AG08396 (cell line): ENCODE results near the gene PGPEP1.
"Not testable (repeated sequence)": the region's sequence is repeated elsewhere in the genome, so short reads cannot be mapped to it uniquely, and the experiment has no call there.

Experiments used
- DNase-seq: peaks from one replicate; pipeline ENCODE4 v3.0.0; 2012; ENCODE audit warnings: low spot score, mixed read lengths

The PGPEP1 gene

DNA sequence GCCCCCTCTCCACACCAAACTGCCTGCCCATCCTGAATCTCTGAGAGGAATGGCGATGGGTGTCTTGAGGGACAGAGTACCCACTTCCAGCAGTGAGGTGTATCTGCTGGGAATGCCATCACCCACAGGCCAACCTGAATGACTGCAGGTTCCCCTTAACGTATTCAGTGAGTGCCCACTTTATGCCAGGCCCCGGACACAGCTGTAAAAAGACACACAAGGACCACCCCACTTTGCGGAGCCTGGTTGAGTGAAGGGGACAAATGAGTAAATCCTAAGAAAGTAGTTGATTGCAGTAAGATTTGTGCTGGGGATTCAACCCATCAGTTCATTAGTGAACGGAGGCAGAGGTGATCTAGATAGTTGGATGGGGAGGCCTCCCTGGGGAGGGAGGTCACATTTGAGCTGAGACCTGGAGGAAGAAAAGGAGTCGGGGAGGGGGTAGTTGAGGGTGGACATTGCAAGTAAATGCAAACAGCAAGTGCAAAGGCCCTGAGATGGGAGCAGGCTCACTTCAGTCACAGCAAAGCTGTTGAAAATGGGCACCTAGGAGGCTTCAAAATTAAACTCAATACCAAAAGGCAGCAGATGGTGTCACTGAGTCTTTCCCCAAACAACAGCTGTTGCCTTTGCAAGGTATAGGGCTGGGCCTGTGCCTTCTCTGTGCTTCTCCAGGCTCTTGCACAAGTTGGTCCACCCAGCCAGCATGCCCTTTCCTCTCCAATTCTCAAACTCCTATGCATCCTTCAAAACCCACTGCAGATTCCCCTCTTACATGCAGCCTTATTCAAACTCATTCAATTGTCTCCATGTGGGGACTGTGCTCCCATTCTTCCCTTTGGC, 49.9 kb downstream of the PGPEP1 start:
- no peak for DNase-seq

DNA sequence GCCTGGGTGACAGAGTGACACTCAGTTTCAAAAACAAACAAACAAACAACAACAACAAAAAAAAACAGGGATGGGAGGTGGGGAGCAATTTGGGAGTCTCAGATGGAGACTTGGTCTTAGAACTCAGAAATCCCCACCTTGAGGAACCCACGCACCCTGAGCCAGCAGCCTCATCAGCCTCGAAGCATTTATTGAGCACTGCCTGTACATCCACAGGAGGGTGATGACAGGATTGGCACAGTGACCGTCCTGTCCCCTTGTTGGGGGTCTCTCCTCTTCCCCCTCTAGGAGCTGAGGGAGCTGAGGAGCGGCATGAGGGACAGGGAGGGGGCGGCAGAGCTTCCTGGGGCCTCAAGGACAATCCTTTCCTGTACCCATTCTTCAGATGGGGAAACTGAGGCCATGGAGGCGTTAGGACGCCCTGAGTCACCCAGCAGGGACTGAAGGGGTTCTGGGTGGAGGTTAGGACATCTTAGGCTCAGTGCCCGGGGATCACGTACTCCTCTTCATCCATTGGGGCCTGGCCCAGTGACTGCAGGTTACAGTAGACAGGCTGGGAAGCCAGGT, 51.2 kb downstream of the PGPEP1 start:
- no peak for DNase-seq

DNA sequence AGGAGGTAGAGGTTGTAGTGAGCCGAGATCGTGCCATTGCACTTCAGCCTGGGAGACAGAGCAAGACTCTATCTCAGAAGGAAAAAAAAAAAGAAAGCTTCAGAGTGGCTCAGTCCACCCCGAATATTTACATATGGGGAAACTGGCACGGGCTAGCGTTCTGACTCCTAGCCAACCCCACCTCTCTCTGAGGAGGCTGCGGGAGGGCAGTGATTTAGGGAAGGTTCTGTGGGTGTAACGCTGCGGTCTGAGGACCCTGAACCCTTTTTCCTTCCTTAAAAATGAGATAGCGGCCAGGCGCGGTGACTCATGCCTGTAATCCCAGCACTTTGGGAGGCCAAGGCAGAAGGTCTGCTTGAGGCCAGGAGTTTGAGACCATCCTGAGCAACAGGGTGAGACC, 52.0 kb downstream of the PGPEP1 start:
- no peak for DNase-seq

DNA sequence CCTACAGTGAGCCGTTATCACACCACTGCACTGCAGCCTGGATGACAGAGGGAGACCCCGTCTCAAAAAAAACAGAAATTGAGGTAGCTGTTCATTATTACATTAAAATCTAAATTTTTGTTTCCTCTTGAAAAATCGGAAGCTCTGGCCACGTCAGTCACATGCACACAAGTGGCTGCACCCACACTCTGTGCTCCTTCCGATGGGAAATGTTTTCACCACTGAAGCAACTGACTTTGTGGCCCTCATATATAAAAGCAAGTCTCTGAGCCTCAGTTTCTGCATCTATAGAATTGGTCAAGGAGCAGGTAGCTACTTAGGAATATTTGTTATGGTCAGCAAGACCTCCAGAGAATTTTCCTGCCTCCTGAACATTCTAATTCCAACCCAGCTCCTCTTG, 52.5 kb downstream of the PGPEP1 start:
- no peak for DNase-seq

DNA sequence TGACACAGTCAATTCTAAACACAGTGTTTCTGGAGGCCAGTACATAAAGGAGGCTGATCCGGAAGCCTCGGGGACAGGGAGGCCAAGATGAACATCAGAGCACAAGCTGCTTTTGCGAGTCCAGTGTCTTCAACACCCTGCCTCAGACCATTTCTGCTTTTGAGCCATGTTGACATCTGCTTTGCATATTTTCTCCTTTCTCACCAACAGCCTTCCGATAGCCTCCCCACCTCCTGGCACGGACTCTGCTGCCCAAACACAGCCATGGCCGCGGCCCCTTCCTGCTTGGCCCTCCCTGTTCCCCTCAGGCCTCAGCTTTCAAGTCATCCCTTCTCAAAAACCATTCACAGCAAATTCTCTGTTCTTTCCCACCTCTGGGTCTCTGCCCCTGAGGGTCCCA, 53.4 kb downstream of the PGPEP1 start:
- no peak for DNase-seq

DNA sequence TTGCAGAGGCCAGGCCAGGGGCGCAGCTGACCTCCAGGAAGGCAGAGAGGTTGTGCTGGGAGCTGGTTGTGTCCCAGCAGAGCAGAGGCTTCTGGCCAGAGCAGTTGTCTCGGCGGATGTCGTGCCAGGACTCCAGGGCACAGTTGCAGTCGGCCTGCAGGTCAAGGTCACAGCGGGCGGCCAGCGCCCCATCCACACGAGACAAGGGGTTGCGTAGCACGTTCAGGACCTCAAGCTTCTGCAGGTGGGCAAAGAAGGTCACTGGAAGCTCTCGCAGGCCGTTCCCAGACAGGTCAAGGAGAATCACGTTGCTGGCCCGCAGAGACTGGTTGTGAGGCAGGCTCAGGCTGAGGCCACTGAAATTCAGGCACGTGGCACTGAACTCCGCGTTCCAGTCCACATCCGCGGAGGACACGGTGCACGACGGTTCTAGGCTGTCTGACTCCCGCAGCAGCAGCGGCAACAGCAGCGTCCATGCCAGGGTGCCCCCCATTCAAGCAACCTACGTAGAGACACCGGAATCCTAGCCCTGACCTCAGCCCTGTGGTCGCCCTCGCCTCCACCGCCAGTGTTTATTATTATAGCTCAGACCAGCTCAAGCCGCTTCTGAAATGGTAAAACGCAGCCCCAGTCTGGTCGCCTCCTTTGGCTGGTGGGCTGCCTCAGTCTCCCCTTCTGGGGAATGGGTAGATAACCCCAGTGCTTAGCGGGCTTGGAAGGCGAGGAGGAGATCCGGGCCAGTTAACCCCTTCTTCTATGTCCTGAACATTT, 56.3 kb downstream of the PGPEP1 start:
- DNase-seq: no peak

DNA sequence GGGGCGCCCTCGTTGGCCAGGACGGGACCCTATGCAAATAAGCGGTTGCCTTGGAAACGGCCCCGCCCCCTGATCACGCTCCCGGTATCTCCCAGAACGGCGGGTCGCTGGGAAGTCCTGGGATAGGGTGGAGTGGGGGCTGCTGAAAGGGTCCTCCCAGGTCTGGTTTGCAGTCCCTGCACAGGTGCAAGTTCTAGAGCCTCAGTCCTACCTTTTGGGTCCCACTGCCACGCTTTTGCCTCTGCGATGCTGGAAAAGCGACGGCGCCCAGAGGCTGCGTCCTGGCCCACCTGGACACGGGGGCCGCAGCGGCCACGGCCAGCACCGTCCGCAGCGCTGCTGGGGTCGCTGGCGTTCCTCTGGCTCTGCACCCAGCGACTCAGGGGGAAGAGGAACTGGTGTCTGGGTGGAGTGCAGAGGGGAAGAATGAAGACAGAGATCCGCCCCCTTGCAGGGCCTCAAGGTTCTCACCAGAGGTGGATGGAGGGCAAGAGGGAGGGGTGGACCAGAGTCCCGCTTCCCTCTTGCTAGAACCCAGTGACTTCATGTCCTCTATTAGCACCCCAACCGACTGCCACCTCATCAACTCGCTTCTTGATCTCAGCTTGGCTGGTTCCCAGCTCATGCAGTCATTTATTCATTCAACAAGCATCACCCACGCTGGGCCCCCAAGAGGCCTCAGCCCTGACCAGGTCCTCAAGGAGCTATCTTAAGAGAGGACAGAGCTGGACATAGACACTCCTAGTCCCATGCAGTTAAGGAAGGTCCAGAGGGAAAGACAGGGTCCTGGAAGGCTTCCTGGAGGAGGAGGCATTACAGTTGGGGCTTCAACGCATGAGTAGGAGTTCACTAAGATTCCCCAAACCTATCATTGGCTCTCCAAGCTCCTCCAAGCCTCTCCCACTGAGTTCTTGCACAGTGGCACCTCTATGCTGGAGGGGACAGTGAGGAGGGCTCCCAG, 57.1 kb downstream of the PGPEP1 start, which contains the start of gene LRRC25:
Gene LRRC25 (minus strand): TSS at position 381 of the 961 bp plus-strand sequence. CDS start 659 bp downstream, outside the sequence.
- DNase-seq: no peak

DNA sequence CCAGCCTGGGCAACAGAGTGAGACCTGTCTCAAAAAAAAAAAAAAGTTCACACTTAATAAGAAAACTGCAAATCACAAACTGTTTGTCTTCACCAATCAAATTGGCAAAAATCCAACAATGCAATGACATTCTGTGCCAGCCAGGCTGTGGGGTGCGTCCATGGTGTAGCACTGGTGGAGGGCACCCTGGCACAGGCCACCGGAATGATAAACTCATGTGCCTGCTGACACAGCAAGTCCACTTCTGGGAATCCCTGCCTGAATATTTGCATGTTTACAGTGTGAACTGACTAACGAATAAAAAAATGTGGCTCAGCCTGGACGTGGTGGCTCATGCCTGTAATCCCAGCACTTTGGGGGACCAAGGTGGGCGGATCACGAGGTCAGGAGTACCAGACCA, 58.6 kb downstream of the PGPEP1 start:
- DNase-seq: peak; percentile 82

DNA sequence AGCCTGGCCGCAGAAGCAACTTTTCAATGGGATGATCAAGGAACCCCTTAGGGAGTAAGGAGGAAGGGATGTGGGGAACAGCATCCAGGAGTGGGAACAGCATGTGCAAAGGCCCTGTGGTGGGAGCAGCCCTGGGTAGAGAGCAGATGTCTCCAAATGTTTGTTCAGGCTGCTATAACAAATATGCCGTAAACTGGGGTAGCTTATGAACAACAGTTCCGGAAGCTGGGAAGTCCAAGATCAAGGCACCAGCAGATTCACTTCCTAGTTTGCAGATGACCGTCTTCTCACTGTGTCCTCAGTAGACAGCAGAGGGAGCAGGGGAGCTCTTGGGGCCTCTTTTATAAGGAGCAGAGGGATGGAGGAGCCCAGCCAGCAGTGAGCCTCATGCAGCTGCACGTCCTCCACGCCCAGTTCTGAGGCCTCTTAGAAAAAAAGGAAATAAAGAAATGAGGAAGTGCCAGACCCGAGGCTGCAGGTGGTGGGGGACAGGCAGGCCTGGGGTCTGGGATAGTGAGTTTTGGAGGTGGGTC, 61.2 kb downstream of the PGPEP1 start:
- no peak for DNase-seq

DNA sequence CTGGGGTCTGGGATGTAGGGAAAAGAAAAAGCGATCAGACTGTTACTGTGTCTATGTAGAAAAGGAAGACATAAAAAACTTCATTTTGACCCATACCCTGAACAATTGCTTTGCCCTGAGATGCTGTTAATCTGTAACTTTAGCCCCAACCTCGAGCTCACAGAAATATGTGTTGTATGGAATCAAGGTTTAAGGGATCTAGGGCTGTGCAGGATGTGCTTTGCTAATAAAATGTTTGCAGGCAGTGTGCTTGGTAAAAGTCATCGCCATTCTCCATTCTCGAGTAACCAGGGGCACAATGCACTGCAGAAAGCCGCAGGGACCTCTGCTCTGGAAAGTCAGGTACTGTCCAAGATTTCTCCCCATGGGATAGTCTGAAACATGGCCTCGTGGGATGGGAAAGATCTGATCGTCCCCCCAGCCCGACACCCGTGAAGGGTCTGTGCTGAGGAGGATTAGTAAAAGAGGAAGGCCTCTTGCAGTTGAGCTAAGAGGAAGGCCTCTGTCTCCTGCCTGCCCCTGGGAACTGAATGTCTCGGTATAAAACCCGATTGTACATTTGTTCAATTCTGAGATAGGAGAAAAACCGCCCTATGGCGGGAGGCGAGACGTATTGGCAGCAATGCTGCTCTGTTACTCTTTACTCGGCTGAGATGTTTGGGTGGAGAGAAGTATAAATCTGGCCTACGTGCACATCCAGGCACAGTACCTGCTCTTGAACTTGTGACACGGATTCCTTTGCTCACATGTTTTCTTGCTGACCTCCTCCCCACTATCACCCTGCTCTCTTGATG, 62.3 kb downstream of the PGPEP1 start:
- not testable (repeated sequence) for DNase-seq

DNA sequence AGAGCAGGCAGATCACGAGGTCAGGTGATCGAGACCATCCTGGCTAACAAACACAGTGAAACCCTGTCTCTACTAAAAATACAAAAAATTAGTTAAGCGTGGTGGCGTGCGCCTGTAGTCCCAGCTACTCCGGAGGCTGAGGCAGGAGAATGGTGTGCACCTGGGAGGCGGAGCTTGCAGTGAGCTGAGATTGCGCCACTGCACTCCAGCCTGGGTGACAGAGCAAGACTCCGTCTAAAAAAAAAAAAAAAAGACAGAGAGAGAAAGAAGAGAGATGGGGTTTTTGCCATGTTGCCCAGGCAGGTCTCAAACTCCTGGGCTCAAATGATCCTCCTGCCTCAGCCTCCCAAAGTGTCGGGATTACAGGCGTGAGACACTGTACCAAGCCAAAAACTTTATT, 65.4 kb downstream of the PGPEP1 start:
- not testable (repeated sequence) for DNase-seq

DNA sequence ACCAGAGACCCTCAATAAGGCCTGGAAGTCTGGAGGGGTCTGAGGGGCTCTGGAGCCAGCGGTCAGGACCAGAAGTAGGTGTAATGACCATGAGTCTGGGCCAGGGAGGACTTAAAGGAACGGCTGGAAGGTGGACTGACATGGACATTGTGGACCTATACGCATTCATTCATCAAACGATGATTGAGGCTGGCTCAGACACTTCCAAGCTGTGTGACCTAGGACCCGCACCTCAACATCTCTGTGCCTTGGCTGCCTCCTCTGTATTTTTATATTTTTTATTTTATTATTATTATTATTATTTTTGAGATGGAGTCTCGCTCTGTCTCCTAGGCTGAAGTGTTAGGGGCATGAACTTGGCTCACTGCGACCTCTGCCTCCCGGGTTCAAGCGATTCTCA, 66.4 kb downstream of the PGPEP1 start:
- no peak for DNase-seq

DNA sequence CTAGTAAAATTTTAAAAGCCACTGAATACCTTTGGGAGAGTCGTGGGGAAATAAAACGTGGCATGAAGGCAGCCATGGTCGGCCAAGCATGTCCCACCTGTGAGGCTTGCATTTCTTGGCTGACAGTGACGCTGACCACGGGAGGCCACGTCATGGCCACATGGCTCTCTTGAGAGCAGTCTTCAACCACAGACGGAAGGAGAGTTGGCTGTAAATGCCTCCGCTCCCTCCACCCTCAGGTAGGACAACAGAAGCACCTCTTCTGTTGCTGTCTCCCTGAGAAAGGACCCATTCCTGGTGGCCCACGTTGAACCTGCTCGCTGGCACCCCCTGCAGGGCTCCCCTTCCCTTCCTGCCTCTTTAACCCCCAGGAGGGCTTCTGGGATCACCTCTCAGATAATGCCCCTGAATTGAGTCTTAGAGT, 67.7 kb downstream of the PGPEP1 start:
- no peak for DNase-seq

DNA sequence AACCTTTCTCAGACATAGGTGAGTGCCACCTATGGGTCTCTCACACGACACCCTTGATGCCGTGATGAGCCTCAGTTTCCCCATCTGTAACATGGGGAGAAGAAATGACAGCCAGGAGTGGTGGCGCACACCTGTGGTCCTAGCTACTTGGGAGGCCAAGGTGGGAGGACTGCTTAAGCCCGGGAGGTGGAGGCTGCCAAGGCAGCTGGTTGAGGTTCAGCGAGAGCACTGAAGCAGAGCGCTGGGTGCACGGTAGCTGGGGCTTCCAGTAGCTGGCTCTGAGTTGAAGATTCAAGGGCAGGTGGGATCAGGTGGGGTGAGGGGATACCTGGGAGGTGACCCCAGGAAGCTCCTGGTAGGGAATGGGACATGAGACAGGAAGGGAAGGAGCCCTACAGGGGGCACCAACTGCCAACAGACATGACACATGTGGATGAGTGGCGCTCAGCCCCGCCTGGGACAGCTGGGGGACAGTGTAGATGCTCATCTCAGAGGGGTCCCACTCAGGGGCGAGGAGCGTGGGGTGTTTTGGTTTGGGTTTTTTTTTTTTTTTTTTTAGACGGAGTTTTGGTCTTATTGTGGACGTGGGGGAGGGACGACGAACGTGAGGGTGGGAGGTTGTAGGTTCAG, 72.3 kb downstream of the PGPEP1 start:
- no peak for DNase-seq

DNA sequence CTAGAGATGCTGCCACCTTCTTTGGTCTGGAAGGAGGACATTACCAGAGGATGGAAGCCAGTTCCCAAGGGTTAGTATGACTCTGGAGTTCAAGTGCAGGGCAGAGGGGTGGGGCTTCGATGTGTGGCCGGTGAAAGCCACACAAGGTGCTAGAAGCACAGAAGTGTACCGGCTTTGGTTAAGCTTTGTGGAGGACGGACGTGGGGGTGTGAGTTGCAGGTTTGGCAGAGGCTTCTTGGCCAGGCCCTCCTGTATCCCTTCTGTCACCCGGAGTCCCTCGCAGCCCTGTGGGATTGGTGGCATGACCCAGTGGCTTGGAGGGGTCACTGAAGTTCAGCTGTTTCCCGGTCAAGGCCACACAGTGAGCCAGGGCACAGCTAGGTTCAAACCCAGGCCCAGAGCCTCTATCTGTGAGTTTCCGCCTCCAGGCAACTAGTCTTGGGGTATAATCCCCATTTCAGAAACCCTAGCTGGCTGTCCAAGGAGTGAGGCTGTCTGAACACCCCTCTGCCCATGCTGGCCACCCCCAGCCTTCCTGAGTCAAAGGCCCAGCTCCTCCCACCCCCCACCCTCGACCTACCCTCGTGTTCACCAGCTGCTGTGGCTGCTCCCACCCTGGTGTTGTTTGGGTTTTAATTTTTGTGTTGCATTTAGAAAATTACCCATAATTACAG, 74.2 kb downstream of the PGPEP1 start:
- DNase-seq: no peak

DNA sequence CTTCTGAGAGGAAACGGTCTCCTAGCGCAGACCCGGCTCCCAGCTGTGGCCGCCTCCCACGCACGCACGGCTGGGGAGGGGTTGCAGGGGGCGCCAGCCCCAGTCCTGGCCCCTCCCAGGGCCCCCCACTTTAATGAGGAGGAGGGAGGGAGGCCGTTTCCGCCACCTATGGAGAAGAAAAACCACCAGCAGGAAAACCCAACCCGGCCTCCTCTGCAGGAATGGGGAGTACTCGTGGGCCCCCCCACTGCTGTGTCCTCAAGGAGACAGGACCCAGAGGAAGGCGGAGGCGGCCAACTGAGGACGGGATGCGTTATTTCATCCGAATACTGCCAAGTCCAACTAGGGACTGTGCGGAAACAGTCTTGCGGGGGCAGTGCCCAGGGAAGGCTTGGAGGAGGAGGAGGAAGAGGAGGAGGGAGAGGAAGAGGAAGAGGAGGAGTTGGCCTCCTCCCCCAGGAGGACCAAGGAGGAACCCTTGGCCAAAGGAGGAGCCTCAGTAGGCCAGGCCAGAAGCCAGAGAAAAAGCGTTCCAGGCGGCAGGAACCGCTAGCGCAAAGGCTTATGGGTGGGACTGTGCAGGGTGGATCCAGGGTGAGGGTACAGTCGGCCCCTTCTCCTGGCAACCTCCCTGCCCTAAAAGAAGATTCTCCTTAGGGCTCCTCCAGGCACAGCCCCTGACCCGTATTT, 74.9 kb downstream of the PGPEP1 start:
- peak; percentile 65 for DNase-seq

DNA sequence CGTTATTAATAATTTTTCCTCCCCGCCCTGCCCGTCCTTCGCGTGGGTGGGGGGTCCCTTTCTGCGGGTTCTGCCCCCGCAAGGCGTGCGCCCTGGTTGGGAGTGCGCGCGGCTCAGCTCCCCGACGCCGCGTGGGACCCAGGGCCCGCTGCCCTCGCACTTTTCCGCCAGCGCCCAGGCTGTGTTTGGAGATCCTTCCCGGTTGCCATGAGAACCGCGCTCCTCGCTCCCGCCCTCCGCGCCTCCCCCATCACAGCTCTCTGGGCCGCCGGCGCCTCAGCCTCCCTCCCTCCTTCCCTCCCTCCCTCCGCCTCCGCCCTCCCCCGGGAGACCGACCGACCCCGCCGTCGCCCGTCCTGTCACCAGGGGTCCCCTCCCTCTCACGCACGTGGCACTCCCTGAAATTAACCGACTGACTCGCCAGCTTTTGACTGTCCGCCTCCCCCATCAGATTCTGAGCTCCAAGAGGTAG, 76.4 kb downstream of the PGPEP1 start:
- DNase-seq: peak; percentile 93

DNA sequence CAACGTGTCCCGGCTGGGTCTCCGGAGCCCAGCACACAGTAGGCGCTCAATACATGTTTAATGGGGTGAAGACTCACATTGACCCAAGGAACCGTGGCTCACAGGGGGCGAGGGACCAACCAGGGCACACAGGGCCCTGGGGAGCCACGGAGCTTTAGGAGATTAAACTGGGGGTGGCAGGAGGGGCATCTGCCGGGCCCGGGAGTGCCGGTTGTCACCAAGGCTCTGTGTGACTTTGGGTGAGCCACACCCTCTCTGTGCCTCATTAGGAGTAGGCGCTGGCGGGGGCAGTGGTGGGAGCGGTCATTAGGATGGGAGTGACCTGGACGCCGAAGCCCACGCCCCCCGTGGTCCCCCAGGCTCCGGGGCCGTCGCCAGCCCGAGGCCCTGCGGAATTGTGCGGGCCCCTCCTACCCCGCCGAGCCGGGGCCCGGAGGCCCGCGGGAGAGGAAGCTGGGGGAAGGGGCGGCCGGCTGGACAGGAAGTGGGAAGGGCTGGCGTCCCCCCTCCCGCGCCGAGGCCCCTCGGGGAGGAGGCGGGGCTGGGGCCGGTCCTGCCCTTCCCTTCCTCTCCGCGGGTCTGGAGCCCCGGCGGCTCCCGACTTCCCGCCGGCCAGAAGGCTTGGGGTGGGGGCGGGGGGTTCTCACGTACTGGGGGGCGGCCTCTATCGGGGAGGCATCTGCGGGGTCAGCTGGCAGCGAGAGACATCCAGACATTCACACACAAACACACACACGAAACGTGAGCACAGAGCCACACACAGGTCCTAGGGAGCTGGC, 77.0 kb downstream of the PGPEP1 start:
- peak; percentile 81 for DNase-seq
